Loucy (cell line): Measurements from ENCODE around the gene NBPF1.

ENCODE experiments used
- H2AFZ ChIP-seq: fragments of 200-600 bp; sonication (generic); 2 replicates; pipeline ENCODE4 v1.6.0; 2016; ENCODE audit warnings: antibody characterized with exemption, mild to moderate bottlenecking, low read length, moderate library complexity
- H3F3A ChIP-seq: fragments of 200-600 bp; 2 replicates; pipeline ENCODE4 v1.6.0; 2016; ENCODE audit warnings: antibody characterized with exemption, low read depth, mild to moderate bottlenecking
- H3K27me3 ChIP-seq: fragments of 200-600 bp; sonication (generic); 2 replicates; pipeline ENCODE4 v1.6.1; 2014; ENCODE audit warnings: low read length, mild to moderate bottlenecking; ENCODE audit not compliant: insufficient read depth, poor library complexity, severe bottlenecking
- H3K36me3 ChIP-seq: fragments of 200-600 bp; sonication (generic); 2 replicates; pipeline ENCODE4 v1.6.1; 2016; ENCODE audit warnings: low read length; ENCODE audit not compliant: insufficient read depth
- H3K4me1 ChIP-seq: fragments of 200-600 bp; sonication (generic); 2 replicates; pipeline ENCODE4 v1.5.1; 2014; ENCODE audit warnings: low read length, mild to moderate bottlenecking; ENCODE audit not compliant: insufficient read depth, poor library complexity, severe bottlenecking
- H3K4me2 ChIP-seq: fragments of 200-600 bp; sonication (generic); 2 replicates; pipeline ENCODE4 v1.6.0; 2014; ENCODE audit warnings: antibody characterized with exemption, low read length, low read depth, mild to moderate bottlenecking; ENCODE audit not compliant: poor library complexity, severe bottlenecking
- H3K4me3 ChIP-seq: fragments of 200-600 bp; sonication (generic); 2 replicates; pipeline ENCODE4 v1.5.1; 2014; ENCODE audit warnings: low read length, mild to moderate bottlenecking, mixed read lengths; ENCODE audit not compliant: poor library complexity, severe bottlenecking
- H3K79me2 ChIP-seq: fragments of 200-600 bp; sonication (generic); 2 replicates; pipeline ENCODE4 v1.6.1; 2014; ENCODE audit warnings: low read length; ENCODE audit not compliant: insufficient read depth
- H3K9ac ChIP-seq: fragments of 200-600 bp; sonication (generic); 2 replicates; pipeline ENCODE4 v1.6.0; 2014; ENCODE audit warnings: mild to moderate bottlenecking, low read depth, low read length, moderate library complexity; ENCODE audit not compliant: poor library complexity, severe bottlenecking
- H3K9me2 ChIP-seq: fragments of 200-600 bp; sonication (generic); replicated peaks from 2 replicates; pipeline ENCODE4 v1.6.1; 2016; ENCODE audit warnings: low read depth, low read length, mixed read lengths
- H3K9me3 ChIP-seq: fragments of 200-600 bp; sonication (generic); 2 replicates; pipeline ENCODE4 v1.6.1; 2014; ENCODE audit warnings: mild to moderate bottlenecking, antibody characterized with exemption, low read length, low read depth; ENCODE audit not compliant: insufficient read depth
- H4K20me1 ChIP-seq: fragments of 200-600 bp; sonication (generic); 2 replicates; pipeline ENCODE4 v1.6.0; 2014; ENCODE audit warnings: antibody characterized with exemption, low read length, mild to moderate bottlenecking; ENCODE audit not compliant: insufficient read depth, poor library complexity, severe bottlenecking
- CTCF ChIP-seq: fragments of 200-600 bp; sonication (generic); conservative IDR thresholded peaks from 2 replicates; pipeline ENCODE4 v1.5.1; 2014; ENCODE audit warnings: mild to moderate bottlenecking, antibody characterized with exemption, low read length
- EZH2phosphoT487 ChIP-seq: fragments of 200-600 bp; IDR thresholded peaks from 2 replicates; pipeline ENCODE4 v1.6.1; 2018; ENCODE audit warnings: antibody characterized with exemption, mild to moderate bottlenecking, moderate library complexity, borderline replicate concordance

Gene NBPF1

DNA sequence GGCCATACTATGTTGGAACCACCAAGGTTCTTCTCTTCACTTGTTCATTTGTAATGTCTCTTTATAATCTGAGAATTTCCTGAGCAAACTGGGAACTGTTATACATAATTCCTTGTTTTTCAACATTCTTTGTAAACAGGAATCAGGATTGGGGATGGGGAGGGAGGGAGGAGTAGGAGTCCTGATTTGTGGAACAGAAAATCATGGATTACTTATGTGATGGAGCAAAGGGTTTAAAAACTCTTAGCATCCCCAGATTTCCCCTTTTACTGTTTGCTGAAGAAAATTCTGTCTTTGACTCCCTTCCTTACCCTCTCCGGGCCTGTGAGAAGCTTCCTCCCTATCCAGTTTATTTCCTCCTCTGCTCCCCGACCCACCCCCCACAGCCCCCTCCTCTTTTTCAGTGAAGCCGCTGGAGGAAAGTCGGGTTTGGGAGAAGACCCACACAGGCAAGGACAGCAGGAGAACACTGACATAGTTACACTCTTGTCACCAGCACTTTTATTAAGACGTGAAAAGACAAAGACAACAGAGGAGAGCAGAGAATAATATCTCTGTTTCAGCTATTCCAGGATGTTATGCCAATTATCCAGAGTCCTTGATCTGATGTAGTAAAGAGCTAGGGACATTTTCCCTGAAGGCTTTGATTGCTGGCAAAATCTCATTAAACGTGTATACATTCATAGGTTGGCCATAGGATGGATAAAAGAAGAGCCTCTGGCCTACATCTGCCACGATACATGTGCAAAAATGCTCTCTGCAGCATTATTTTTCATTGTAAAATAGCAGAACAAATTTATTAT lies 4.6 kb upstream of the NBPF1 start:
- H3K36me3 ChIP-seq = no peaks in the 10 kb centered on the region; the same call in 1 of the 2 replicates
- H3K4me2 ChIP-seq = no peak overlapping the region
- TF ChIP-seq EZH2phosphoT487 = no peak
- no peak for TF ChIP-seq CTCF
- peaks cover 11% of the 10 kb centered on the region for H3K4me1 ChIP-seq
- peaks cover under 1% of the 10 kb centered on the region; the same call in 1 of the 2 replicates for H3K79me2 ChIP-seq
- H4K20me1 ChIP-seq = no peaks in the 10 kb centered on the region
- H3K9me3 ChIP-seq = no peaks in the 10 kb centered on the region
- H3K4me3 ChIP-seq = no peak overlapping the region
- H3K9me2 ChIP-seq = no peaks in the 10 kb centered on the region
- no peak overlapping the region for H2AFZ ChIP-seq
- no peaks in the 10 kb centered on the region for H3F3A ChIP-seq
- H3K9ac ChIP-seq = no peak overlapping the region
- H3K27me3 ChIP-seq = no peaks in the 10 kb centered on the region

DNA sequence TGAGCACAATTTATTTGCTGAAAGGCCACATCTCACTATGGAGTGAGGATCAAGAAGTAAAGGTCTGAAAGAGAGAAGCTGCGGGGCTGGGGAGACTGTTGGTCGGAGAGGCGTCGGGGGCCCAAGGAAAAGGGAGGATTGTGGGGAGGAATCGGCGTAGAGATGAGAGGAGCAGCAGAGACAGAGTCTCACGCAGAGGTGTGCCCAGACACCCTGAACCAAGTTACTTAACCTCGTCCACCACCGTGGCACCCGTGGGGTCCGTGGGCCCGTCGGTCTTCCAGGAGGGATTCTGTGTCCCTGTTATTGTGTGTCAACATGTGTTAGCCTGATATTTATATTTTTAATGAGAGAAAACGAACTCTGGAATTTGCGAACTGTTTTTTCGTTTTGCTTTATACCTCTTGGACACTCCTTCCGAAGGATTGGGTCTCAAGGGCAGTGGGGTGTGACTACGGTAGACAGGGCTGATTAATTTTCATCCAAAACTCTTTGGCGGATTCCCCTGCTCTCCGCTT lies 3.8 kb upstream of the NBPF1 start:
- Histone ChIP-seq H3K27me3 (no peaks in the 10 kb centered on the region), H3F3A (no peaks in the 10 kb centered on the region), H3K4me2 (no peak overlapping the region), H3K4me3 (no peak overlapping the region), H3K9me3 (no peaks in the 10 kb centered on the region), H3K9ac (no peak overlapping the region), H3K4me1 (peaks cover 17% of the 10 kb centered on the region), H3K9me2 (no peaks in the 10 kb centered on the region), H2AFZ (no peak overlapping the region), H3K79me2 (peaks cover 8% of the 10 kb centered on the region), H4K20me1 (peaks cover 7% of the 10 kb centered on the region), H3K36me3 (no peaks in the 10 kb centered on the region; the same call in 1 of the 2 replicates)
- TF ChIP-seq CTCF = no peak
- TF ChIP-seq EZH2phosphoT487 = no peak

DNA sequence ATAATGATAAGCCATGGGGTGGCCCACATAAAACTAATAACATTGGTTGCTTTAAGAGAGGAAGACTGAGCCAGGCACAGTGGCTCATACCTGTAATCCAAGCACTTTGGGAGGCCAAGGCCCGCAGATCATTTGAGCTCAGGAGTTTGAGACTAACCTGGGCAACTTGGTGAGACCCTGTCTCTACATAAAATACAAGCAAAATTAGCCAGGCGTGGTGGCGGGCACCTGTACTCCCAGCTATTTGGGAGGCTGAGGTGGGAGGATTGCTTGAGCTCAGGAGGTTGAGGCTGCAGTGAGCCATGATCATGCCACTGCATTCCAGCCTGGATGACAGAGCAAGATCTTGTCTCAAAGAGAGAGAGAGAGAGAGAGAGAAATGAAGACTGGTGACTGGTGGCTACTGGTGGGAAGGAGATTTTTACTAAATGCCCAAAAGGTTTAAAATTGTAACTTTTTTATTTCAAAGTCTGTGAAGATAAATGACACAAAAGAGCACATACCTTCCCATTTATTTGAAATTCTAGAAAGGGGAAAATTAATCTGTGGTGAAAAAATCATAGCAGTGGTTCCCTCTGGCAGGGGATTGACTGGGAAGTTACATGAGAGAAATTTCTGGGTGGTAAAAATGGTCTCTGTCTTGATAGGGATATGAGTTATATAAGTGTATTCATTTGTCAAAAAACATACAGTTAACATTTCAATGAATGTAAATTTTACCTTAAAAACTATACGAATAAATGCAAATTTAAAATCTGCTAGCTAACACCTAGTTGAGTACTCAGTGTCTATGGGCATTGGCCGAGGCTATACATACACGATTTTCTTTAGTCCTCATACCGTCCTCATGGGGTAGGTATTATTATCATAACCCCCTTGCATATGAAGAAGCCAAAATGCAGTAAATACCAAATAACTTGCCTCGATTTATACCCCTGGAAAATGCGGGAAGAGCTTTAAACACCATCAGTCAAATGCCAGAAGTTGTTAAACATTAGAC lies 2.2 kb upstream of the NBPF1 start:
- Histone ChIP-seq H3K9ac (no peak overlapping the region), H3K4me2 (no peak overlapping the region), H2AFZ (no peak overlapping the region), H3K9me3 (no peaks in the 10 kb centered on the region), H3K4me3 (no peak overlapping the region), H3K4me1 (peaks cover 22% of the 10 kb centered on the region), H3F3A (no peaks in the 10 kb centered on the region), H4K20me1 (peaks cover 15% of the 10 kb centered on the region), H3K27me3 (no peaks in the 10 kb centered on the region), H3K9me2 (no peaks in the 10 kb centered on the region), H3K79me2 (peaks cover 14% of the 10 kb centered on the region), H3K36me3 (no peaks in the 10 kb centered on the region; the same call in 1 of the 2 replicates)
- no peak for TF ChIP-seq CTCF
- TF ChIP-seq EZH2phosphoT487 = no peak
